Measurements from ENCODE around the gene ST8SIA3.

The ST8SIA3 gene

GRCh38 chr18:57353137-57353939 is 981 bp downstream of the ST8SIA3 start:
- no peak overlapping the region for H3K4me3 ChIP-seq
- TF ChIP-seq, protein P1, sequence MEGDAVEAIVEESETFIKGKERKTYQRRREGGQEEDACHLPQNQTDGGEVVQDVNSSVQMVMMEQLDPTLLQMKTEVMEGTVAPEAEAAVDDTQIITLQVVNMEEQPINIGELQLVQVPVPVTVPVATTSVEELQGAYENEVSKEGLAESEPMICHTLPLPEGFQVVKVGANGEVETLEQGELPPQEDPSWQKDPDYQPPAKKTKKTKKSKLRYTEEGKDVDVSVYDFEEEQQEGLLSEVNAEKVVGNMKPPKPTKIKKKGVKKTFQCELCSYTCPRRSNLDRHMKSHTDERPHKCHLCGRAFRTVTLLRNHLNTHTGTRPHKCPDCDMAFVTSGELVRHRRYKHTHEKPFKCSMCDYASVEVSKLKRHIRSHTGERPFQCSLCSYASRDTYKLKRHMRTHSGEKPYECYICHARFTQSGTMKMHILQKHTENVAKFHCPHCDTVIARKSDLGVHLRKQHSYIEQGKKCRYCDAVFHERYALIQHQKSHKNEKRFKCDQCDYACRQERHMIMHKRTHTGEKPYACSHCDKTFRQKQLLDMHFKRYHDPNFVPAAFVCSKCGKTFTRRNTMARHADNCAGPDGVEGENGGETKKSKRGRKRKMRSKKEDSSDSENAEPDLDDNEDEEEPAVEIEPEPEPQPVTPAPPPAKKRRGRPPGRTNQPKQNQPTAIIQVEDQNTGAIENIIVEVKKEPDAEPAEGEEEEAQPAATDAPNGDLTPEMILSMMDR (IDR thresholded peaks at IDR 0.05) = no peak
- no peaks in the 10 kb centered on the region for H3K36me3 ChIP-seq
- peaks cover 2 to 43% of the 10 kb centered on the region in 2 donors for H3K27me3 ChIP-seq
- DNase-seq = no peak
- H3K27ac ChIP-seq = no peak overlapping the region
- peaks cover 0 to 7% (median 0%) of the 10 kb centered on the region in 4 donors for H3K4me1 ChIP-seq
- intact Hi-C loops (cut with DNase I; ENCODE audit: low total_unique reads) = no loop called here
- H3K9me3 ChIP-seq = no peaks in the 10 kb centered on the region

GRCh38 chr18:57353940-57354461 is 1.6 kb downstream of the ST8SIA3 start:
- TF ChIP-seq, protein P1 (IDR thresholded peaks at IDR 0.05) = no peak
- peaks cover 2 to 45% of the 10 kb centered on the region in 2 donors for H3K27me3 ChIP-seq
- no peak for DNase-seq
- no peaks in the 10 kb centered on the region for H3K9me3 ChIP-seq
- H3K36me3 ChIP-seq = no peaks in the 10 kb centered on the region
- intact Hi-C loops (cut with DNase I; ENCODE audit: low total_unique reads) = no loop called here
- H3K4me3 ChIP-seq = no peak overlapping the region
- peaks cover 0 to 7% (median 0%) of the 10 kb centered on the region in 4 donors for H3K4me1 ChIP-seq
- H3K27ac ChIP-seq = no peak overlapping the region

- intact Hi-C loops (cut with DNase I; ENCODE audit: low total_unique reads) = no loop called here
- Histone ChIP-seq H3K36me3 (no peaks in the 10 kb centered on the region), H3K27ac (no peak overlapping the region), H3K27me3 (peaks cover 0 to 7% of the 10 kb centered on the region in 2 donors), H3K9me3 (no peaks in the 10 kb centered on the region), H3K4me1 (no peaks in the 10 kb centered on the region), H3K4me3 (no peak overlapping the region)
- TF ChIP-seq, protein P1 (IDR thresholded peaks at IDR 0.05) = no peak
- DNase-seq = no peak
Observed at GRCh38 chr18:57359433-57359832, 7.1 kb downstream of the ST8SIA3 start.

- Histone ChIP-seq H3K36me3 (no peaks in the 10 kb centered on the region), H3K27me3 (peaks cover 0 to 4% of the 10 kb centered on the region in 2 donors), H3K4me3 (no peak overlapping the region), H3K4me1 (no peaks in the 10 kb centered on the region), H3K9me3 (no peaks in the 10 kb centered on the region), H3K27ac (no peak overlapping the region)
- no peak for DNase-seq
- intact Hi-C loops (cut with DNase I; ENCODE audit: low total_unique reads) = no loop called here
- TF ChIP-seq, protein P1 (IDR thresholded peaks at IDR 0.05) = no peak
Observed at GRCh38 chr18:57362714-57363113, 10.4 kb downstream of the ST8SIA3 start.

GRCh38 chr18:57364460-57364859 is 12.1 kb downstream of the ST8SIA3 start:
- Histone ChIP-seq H3K27ac (no peak overlapping the region), H3K36me3 (no peaks in the 10 kb centered on the region), H3K9me3 (no peaks in the 10 kb centered on the region), H3K4me3 (no peak overlapping the region), H3K4me1 (no peaks in the 10 kb centered on the region), H3K27me3 (no peaks in the 10 kb centered on the region)
- TF ChIP-seq, protein P1 (IDR thresholded peaks at IDR 0.05) = no peak
- intact Hi-C loops (cut with DNase I; ENCODE audit: low total_unique reads) = no loop called here
- DNase-seq = no peak
